ENCODE data around the gene LRRN2. TPM values are rescaled to one million over a fixed set of nuclear protein-coding genes. Genes with fewer than 3 reads are reported as not detected.
A peak's percentile ranks its signal among the peaks of the same experiment; 100 is the strongest.

The LRRN2 gene
- total and polyA plus RNA-seq, 9 of the 15 experiments (the other 6 are each of a cell fraction or from before 2014, with no cell fraction given) = 0.05 TPM; not detected in 8

DNA sequence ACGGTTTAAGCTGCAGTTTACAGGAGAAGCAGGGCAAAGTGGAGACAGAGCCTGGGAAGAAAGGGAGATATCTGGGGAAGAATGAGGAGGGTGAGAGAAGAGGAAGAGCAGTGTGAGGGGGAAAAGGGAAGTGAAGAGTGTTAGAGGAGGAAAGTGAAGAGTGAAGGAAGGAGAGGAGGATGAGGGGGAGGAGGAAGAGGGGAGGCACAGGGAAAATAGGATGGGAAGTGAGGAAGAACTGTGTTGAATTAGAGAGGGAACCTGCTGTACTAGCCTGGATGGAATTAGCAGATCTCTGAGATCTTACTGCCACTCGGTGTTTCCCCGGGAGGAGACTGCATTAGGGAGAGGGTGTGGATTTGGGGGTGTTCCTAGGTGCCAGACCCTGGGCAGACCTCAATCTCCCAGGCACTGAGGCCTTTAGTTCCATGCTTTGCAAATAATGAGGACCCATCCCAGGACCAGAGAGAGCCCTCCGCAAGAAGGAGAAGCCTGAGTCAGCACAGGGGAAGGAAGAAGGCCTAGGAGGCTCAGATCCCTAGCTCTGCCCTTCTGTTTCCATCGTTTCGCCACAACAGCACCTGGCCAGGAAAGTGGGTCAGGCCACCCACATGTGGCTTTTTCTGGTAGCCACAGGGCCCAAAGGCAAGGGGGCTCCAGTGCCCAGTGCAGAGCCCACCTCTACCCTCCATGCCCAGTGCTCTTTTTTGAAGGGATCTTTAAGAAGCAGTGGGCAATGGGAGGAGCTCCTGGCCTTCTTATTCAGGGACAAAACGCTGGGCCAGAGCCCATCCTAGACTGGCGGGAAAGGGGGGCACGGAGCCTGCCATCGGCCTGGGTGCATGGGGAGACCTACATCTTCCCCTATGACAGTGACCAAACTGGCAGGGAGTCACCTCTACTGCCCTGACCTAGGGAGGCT lies 2.0 kb downstream of the LRRN2 start (continued):
- TF ChIP-seq HDAC1 (IDR thresholded peaks at IDR 0.05) (peak in 1 of 2 experiments; percentile 56; a peak in 1 of 4 replicates), MAFG (tag; conservative IDR thresholded peaks at IDR 0.05) (peak; percentile 25; the same call in 1 of the 2 replicates), ZBTB17 (CRISPR knock-in tag; IDR thresholded peaks at IDR 0.05) (no peak), NELFE (IDR thresholded peaks at IDR 0.05; ENCODE audit: insufficient read depth, insufficient read length) (no peak), PML (IDR thresholded peaks at IDR 0.05; ENCODE audit: low read length) (no peak), LEF1 (IDR thresholded peaks at IDR 0.05) (no peak), ZC3H11A (IDR thresholded peaks at IDR 0.05; ENCODE audit: low read depth, low read length) (no peak), HCFC1 (IDR thresholded peaks at IDR 0.05; ENCODE audit: low read depth, low read length) (no peak), MEF2D (tag; conservative IDR thresholded peaks at IDR 0.05; ENCODE audit: low read depth) (no peak), MCM7 (IDR thresholded peaks at IDR 0.05) (0 out of 4 replicates have a peak, but pooled peaks of 1 of the 2 experiments have one; percentile 81), ZNF316 (IDR thresholded peaks at IDR 0.05) (peak; percentile 34), XRCC3 (IDR thresholded peaks at IDR 0.05) (no peak), ZKSCAN3 (CRISPR knock-in tag; IDR thresholded peaks at IDR 0.05) (no peak), HNRNPLL (IDR thresholded peaks at IDR 0.05; ENCODE audit: low read depth, low read length, poor library complexity, severe bottlenecking) (no peak), EP400 (IDR thresholded peaks at IDR 0.05) (no peak), MTF1 (CRISPR knock-in tag; IDR thresholded peaks at IDR 0.05; ENCODE audit: borderline replicate concordance) (no peak), FOXJ2 (tag; IDR thresholded peaks at IDR 0.05) (no peak), FOSL1 (tag; conservative IDR thresholded peaks at IDR 0.05) (no peak), NR3C1 (CRISPR knock-in tag; IDR thresholded peaks at IDR 0.05) (no peak), ARNT (IDR thresholded peaks at IDR 0.05) (no peak), PHF21A (IDR thresholded peaks at IDR 0.05; ENCODE audit: borderline replicate concordance, low read depth) (no peak), ZNF395 (CRISPR knock-in tag; IDR thresholded peaks at IDR 0.05) (no peak), MAX (CRISPR knock-in tag; IDR thresholded peaks at IDR 0.05) (0 out of 2 replicates have a peak, but pooled peaks have one; percentile 26), ELF4 (CRISPR knock-in tag; IDR thresholded peaks at IDR 0.05) (0 out of 2 replicates have a peak, but pooled peaks have one; percentile 50)
- TF ChIP-seq, protein P1, sequence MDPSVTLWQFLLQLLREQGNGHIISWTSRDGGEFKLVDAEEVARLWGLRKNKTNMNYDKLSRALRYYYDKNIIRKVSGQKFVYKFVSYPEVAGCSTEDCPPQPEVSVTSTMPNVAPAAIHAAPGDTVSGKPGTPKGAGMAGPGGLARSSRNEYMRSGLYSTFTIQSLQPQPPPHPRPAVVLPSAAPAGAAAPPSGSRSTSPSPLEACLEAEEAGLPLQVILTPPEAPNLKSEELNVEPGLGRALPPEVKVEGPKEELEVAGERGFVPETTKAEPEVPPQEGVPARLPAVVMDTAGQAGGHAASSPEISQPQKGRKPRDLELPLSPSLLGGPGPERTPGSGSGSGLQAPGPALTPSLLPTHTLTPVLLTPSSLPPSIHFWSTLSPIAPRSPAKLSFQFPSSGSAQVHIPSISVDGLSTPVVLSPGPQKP (CRISPR knock-in tag; IDR thresholded peaks at IDR 0.05) = no peak
- TF ChIP-seq, protein P2, sequence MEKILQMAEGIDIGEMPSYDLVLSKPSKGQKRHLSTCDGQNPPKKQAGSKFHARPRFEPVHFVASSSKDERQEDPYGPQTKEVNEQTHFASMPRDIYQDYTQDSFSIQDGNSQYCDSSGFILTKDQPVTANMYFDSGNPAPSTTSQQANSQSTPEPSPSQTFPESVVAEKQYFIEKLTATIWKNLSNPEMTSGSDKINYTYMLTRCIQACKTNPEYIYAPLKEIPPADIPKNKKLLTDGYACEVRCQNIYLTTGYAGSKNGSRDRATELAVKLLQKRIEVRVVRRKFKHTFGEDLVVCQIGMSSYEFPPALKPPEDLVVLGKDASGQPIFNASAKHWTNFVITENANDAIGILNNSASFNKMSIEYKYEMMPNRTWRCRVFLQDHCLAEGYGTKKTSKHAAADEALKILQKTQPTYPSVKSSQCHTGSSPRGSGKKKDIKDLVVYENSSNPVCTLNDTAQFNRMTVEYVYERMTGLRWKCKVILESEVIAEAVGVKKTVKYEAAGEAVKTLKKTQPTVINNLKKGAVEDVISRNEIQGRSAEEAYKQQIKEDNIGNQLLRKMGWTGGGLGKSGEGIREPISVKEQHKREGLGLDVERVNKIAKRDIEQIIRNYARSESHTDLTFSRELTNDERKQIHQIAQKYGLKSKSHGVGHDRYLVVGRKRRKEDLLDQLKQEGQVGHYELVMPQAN (IDR thresholded peaks at IDR 0.05; ENCODE audit: borderline replicate concordance) = no peak

All from K562 (cell line).